Raji (cell line): Measurements from ENCODE around the gene PLB1.

Experiments used
- POLR2A ChIP-seq: IDR thresholded peaks from 2 replicates; pipeline ENCODE4 v1.6.1; 2011; ENCODE audit warnings: low read depth, low read length, control low read depth; ENCODE audit not compliant: insufficient read depth

The PLB1 gene

DNA sequence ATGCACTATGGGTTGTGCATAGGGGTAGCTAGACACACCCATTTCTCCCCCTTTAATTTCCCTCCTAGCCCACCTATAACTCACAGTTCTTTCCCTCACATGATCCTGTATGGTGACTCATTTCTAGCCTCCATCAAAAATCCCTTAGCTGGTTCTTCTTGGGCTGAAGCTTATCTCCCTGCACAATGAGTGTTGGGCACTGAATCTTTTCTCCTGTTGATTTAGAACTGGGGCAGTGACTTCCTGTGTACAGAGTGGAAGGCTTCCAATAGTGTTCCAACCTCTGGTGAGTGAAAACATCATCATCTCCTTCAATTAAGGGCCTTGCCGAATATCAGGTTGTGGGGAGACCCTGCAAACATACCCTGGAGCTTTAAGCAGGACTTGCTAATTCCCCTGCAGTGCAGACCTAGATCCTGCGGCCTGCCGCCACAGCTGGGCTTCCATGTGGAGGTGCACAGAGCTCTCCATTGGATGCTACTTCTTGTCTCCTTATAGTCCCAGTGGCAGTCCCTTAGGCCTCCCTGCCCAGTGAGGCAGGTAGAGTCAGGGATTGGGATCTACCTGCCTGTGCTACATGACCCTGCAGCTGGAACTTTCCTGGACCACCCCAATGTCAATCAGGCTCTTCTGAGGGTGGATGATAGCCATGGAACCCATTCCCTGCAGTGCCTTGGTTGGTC is 121.8 kb downstream of the PLB1 start:
- TF ChIP-seq POLR2A = no peak

DNA sequence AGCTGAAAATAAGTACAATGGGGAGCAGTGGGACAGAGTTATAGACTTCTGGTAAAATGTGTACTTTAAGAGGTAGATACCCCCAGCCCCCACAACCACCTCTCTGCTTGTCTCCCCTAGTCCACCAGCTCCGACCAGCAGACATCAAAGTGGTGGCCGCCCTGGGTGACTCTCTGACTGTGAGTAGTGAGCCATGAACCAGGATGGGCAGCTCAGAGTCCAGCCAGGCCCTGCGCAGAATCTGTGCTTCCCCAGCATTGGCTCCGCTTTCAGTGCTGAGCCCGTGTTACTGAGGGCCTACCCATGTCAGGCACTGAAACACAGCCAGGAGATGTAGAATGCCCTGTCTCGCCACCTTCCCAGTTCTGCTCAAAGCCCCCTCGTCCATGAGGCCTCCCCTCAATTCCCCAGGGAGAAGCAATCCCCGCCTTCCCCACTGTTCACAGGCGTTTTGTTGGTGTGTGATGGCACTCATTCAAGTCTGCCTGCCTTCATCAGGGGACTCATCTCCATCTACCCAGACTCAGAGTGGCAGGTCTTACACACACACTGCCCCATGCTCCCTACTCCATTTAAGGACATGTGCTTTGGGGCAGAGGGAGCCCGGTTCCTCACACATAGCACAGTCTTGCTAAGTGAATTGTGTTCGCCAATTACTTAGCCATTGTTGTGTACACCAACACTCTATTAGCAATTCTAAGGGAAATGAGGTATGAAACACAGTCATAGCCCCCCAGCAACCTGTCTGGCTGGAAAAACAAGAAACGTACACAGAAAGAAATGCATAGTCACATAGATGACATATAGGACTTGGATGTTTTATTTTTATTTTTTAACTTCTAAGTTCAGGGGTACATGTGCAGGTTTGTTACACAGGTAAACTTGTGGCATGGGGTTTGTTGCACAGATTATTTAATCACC is 122.6 kb downstream of the PLB1 start:
- no peak for TF ChIP-seq POLR2A

DNA sequence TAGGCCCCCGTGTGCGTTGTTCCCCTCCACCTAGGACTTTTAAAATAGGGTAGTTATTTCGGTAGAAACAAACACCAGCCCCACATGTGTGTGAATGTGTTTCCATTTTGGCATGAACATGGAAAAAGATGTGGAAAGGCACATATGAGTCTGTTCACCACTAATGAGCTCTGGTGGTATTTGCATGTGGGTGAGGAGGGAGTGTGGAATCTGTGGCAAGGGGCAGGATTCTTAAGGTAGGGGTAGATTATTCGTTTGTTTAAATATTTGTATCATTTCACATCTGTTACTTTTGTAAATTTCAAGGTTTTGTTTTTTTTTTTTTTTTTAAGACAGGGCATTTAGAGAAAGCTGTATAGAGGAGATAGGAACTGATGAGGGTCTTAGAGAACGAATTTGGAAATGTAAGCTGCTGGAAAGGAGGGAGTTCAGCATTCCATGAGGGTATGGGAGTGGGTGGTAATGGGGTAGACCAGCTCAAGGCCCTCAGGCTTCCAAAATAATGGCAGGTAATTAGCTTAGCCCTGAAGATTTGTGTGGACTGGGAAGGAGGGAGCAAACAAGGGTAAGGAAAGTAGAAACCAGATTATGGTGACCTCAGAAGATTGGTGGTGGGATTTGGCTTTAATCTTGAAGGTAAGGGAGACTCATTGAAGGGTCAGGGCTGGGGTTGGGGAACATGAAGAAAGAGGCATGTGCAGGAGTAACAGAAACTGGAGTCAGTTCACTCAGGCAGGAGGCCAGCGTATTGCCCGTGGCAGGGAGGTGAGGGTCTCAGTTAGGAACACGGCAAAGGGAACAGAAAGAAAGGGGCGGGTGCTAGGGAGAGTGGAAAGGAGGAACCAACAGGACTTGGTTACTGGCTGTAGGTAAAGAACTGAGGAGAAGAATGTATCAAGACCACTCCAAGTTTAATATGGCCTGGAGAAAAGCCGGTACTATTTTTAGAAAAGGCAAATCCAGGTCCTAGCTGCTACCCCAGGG is 123.6 kb downstream of the PLB1 start:
- no peak for TF ChIP-seq POLR2A

DNA sequence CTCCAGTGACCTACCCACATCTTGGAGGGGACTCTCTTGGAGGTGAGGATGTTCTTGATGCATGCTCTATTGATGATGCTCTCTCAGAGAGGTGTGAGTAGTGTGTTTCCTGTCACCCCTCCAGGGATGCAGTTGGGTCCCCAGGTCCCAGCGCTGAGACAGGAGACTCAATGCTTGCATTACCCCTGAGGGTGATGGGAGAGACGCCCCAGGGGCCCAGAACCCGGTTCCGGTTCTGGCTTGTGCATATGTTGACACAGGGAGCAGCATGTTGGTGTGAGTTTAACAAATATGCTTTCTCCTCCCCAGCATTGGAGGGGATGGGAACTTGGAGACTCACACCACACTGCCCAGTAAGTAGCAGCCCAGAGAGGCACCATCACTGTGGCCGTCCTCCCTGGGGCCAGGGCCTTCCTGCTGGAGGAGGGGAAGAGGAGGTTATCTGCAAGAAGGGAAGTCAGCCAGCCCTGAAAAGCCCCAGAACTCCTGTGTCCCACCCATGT is 124.5 kb downstream of the PLB1 start:
- TF ChIP-seq POLR2A = no peak

DNA sequence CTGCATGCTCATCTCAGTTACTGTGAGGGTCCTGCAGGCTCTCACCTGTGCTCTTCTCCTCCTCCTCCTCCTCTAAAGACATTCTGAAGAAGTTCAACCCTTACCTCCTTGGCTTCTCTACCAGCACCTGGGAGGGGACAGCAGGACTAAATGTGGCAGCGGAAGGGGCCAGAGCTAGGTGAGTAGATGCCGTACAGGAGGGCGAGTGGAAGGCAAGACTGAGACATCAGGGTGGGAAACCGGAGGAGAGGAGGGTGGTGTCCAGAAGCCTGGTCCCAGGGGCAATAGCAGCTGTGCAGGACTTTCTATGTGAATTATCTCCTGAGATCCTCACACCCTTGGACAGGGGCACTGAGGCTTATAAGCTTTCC is 124.9 kb downstream of the PLB1 start:
- TF ChIP-seq POLR2A = no peak

DNA sequence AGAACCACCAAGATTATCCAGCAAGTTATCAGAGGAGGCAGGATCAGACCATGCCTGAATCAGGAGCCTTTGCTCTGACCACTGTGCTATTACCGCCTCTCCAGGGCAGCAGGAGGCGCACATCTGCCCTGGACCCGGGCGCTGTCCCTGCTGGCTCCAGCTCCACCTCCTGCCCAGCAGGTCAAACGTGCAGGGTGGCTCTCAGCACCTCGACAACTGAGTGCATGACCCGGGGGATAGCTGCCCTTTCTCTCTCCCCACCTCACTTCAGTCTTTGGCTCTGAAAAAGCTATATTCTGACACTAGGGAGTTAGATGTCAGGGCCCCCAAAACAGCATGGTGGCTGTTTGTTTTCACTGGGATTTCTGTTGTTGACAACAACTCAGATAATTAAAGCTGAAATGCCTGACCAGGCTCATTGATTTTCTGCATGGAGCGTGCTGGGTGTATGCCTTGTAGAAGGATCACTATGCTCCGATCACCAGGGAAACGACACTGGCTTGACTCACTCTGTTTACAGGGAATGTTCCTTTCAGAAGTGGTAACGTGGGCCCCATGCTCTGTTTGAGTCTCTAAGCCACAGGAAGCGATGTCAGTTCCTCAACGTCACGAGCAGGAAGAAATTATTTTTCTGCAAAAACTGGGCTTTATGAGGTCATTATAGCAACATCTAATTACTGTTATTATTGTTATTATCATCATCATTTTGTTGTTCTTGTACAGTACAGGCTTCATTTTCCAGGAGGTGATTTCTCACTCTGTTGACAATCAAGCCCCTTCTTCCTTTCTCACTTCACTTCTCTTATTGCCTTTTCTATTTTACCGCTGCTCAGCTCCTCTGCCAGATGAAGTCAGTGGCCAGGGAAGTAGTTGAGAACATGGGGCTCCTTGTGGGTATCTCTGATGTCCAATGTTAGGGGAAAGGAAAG is 125.6 kb downstream of the PLB1 start:
- TF ChIP-seq POLR2A = no peak

DNA sequence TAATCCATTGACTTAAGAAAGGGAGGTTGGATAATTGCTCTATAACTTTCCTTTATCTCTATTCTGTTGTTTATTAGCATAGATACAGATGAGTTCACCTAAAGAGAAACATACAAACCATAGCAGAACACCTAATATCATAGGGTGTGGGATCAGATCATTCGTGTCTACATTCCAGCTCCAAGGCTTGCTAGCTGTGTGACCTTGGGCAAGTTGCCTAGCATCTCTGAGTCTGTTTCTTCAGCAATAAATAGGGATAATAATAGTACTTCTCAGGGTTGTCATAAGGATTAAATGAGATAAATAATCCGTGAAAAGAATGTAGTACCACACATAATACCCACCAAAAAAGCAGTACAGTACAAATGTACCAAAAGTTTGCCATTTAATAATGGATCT is 126.2 kb downstream of the PLB1 start:
- TF ChIP-seq POLR2A = no peak

DNA sequence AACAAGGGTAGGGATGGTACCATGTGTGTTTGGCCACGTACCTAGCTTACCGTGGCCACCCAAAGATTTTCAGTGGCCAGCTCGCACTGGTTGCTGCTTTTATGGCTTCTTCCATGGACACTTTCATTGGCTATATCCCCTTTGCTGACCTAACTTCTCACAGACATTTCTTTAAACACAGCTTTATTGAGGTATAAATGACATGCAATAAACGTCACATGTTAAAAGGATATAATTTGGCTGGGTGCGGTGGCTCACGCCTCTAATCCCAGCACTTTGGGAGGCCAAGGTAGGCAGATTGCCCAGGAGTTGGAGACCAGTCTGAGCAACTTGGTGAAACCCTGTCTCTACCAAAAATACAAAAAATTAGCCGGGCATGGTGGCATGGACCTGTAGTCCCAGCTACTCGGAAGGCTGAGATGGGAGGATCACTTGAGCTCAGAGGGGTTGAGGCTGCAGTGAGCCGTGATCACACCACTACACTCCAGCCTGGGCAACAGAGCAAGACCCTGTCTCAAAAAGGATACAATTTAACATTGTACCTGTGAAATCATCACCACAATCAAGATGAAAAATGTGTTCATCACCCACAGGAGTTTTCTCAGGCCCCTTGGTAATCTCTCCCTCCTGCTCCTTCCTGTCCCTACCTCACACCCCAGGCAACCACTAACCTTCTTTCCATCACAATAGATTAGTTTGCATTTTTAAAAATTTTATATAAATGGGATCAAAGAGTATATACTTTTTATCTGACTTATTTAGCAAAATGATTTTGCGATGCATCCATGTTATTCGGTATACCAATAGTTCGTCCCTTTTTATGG is 127.9 kb downstream of the PLB1 start:
- TF ChIP-seq POLR2A = no peak

DNA sequence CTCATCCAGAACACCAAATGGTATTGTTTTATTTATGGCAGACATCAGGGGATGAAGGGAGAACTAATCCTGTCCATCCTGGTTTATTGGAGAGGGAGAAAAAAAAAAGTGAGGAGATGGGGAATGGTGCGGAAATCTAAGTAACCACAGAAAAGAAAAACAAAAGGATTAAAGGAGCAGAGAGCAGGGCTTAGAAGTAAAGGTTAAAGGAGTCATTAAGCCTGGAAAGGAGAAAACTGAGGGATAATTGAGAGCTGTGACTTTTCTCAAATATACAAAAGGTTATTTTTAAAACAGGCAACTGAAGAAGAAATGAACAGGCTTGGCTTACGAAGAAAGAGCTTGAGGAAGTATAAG is 128.6 kb downstream of the PLB1 start:
- no peak for TF ChIP-seq POLR2A

DNA sequence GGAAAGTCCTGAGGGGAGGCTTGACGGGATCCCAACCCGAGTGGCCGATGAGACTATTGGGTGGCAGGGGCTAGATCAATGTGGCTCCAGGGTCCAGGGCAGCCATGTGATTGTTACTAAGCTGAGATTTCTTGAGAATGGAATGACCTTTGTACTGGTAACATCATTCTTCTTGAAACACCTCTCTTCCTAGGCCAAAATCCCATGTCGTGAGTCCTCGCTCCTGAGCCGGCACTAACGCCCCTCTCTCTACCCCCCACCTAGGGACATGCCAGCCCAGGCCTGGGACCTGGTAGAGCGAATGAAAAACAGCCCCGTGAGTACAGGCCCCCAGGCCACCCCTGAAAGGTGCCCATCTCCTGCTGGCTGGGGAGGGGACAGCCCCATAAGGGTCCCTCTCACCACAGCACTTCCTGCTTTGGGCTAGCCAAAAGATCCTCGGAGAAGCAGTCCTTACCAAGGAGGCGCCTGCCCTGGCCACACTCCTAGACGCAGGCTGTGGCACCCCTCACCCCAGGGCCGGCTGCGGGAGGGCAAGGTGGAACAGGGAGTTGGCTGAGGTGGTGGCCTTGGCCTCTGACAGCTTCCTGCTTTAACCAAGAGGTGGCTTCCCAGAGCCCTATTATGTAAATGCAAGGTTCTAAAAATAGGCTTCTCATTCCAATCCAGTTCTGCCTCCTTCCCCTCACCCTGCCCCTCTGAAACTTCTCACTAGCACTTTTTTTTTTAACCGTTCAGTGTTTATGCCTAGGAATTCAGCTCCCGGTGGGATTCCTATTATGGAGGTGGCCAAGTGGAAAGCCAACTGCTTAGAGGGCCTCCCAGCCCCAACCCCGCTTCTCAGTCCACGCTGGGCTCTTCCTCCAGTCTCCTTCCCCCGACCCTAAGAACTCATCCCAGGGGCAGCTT is 129.2 kb downstream of the PLB1 start:
- no peak for TF ChIP-seq POLR2A

DNA sequence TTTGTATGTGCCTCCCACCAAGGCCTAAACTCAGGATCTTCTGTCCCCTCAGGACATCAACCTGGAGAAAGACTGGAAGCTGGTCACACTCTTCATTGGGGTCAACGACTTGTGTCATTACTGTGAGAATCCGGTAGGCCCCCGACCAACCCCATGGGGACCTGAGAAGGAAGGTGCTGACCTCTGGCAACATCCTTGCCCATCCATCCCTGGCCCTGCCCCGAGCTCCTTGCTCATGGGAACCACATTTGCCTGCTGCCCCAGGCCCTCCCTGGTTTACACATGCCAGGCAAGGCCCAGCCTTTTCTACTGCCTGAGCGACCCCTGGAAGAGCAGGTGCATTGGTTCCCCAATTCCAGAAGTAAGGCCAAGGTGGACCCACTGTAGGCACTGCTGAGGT is 130.5 kb downstream of the PLB1 start:
- no peak for TF ChIP-seq POLR2A

DNA sequence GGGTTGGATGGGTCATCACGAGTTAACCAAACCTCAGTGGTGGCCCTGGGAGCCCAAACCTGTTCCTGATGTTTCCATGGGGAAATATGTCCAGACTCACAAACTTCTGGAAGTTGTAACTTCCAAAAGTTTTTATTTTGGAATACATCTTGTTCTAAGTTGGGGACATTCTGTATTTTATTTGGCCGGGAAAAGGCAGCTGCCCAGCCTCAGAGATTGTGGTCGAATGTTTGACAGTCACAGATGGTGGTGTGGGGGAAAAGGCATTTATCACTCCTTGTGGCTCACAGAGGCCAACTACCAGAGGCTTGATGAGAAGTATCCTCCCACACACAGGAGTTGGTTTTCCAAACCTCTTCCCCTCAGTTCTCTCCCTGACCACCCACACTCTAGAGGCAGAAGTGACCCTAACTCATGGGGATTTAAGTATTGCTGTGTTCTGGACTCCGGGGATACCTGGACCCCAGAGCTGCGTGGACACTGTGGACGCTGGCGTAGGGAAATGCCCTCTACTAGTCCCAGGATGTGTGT is 131.1 kb downstream of the PLB1 start:
- TF ChIP-seq POLR2A = no peak

DNA sequence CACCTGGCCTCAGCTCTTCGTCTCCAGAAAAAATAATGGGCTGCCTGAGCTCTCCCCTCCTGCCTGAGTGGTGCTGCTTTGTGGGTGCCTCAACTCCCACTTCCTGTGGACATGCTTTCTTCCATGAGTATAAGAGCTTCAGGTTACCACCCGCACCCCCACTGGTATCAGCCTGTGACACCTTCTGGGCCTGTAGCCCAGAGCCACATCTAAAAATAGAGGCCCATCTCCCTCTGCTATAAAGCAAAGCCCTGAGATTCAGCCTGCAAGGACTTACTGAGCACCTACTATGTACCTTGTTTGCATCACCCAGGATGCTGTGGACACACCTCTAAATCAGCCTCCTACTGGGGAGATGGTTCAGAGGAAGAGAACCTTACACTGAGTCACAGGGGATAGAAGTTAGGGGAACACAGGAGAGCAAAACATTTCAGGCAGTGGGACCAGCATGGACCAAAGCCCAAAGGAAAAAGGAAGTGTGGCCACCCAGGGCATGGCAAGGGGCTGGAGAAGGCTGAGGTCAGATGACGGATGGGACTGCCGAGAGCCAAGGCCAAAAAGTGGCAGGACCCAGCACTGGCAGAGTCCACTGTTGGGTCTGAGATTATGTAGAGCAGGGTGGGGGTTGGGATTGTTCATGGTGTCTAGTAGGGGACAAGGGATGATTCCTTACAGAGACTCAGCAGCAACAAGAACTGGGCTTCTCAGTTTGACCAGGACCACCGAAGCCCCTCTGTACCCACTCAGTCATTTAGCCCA is 132.0 kb downstream of the PLB1 start:
- TF ChIP-seq POLR2A = no peak
